ENCODE results near the gene CAMSAP2. TPM values are rescaled to one million over a fixed set of nuclear protein-coding genes. Genes with fewer than 3 reads are reported as not detected.

CAMSAP2 gene
- total RNA-seq, 1 experiment from 2014 or later: 23.4 TPM

DNA sequence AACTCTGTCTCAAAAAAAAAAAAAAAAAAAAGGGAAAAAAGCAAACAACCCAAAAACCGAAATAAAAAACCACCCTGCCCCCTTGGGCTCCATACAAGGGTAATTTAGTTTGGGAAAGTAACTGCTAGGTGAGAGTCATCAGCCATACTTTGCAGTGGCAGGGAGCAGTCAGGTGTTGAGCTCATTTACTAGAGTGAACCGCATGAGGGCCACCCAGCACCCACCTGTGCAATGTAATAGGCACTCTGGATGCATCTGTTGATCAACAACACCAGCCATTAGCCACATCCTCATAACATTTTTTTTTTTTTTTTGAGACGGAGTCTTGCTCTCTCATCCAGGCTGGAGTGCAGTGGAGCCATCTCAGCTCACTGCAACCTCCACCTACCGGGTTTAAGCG is 165.1 kb downstream of the CAMSAP2 start:
- Histone ChIP-seq H3K9me3 (no peaks in the 10 kb centered on the region), H3K27me3 (replicated peaks; ENCODE audit: control insufficient read depth, insufficient read depth, low read length) (no peaks in the 10 kb centered on the region), H3K4me1 (peaks cover 14% of the 10 kb centered on the region), H3K4me3 (ENCODE audit: low read depth, low read length) (no peak overlapping the region), H3K36me3 (ENCODE audit: control insufficient read depth, insufficient read depth, low read length) (peaks cover 26% of the 10 kb centered on the region)
- no TSS peak for BruUV-seq (replicated peaks)
- no peak overlapping the region for H3K4me3 Mint-ChIP-seq (ENCODE audit: unreplicated experiment)
- no peaks in the 10 kb centered on the region for H3K27me3 Mint-ChIP-seq (ENCODE audit: insufficient read depth, unreplicated experiment)
- H3K27ac Mint-ChIP-seq (ENCODE audit: unreplicated experiment): no peak overlapping the region
- peaks cover 97% of the 10 kb centered on the region for H3K36me3 Mint-ChIP-seq (ENCODE audit: insufficient read depth, unreplicated experiment)
- H3K9me3 Mint-ChIP-seq (ENCODE audit: unreplicated experiment): no peaks in the 10 kb centered on the region
- intact Hi-C loops (cut with micrococcal nuclease; ENCODE audit: unreplicated experiment): no loop called here
- DNase-seq: no peak
- TF ChIP-seq, protein P1, sequence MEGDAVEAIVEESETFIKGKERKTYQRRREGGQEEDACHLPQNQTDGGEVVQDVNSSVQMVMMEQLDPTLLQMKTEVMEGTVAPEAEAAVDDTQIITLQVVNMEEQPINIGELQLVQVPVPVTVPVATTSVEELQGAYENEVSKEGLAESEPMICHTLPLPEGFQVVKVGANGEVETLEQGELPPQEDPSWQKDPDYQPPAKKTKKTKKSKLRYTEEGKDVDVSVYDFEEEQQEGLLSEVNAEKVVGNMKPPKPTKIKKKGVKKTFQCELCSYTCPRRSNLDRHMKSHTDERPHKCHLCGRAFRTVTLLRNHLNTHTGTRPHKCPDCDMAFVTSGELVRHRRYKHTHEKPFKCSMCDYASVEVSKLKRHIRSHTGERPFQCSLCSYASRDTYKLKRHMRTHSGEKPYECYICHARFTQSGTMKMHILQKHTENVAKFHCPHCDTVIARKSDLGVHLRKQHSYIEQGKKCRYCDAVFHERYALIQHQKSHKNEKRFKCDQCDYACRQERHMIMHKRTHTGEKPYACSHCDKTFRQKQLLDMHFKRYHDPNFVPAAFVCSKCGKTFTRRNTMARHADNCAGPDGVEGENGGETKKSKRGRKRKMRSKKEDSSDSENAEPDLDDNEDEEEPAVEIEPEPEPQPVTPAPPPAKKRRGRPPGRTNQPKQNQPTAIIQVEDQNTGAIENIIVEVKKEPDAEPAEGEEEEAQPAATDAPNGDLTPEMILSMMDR (IDR thresholded peaks at IDR 0.05; ENCODE audit: insufficient read depth in 1 of 2, low read depth in 1 of 2, low read length in 1 of 2, severe bottlenecking in 1 of 2, unreplicated experiment in 1 of 2): no peak
- ChIA-PET CTCF (no interaction called here), POLR2A (interaction anchor here (0.7 to 1.0 kb wide), 2 partner anchors 8 to 24 kb away, joined by 3 to 4 read pairs; no protein-coding TSS in a partner anchor)
- H3K4me1 Mint-ChIP-seq (ENCODE audit: low read depth, unreplicated experiment): peaks cover 34% of the 10 kb centered on the region

DNA sequence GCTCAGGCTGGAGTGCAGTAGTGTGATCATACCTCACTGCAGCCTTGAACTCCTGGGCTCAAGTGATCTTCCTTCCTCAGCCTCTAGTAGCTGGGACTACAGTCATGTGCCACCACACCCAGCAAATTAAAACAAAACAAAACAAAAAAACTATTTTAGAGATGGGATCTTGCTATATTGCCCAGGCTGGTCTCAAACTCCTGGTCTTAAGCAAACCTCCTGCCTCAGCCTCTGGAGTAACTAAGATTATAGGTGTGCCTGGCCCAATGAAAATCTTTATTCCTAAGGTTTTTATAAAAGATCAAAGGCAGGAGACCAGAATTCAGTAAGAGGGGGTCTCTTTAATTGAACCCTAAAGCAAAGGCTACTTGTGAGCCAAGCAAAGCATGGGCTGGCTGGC is 166.1 kb downstream of the CAMSAP2 start:
- H3K4me1 ChIP-seq: peaks cover 4% of the 10 kb centered on the region; the same call in 1 of the 2 replicates
- ChIA-PET CTCF (interaction anchor here (1.1 kb wide), 1 partner anchor 68 kb away, joined by 3 read pairs; no protein-coding TSS in a partner anchor), POLR2A (interaction anchor here (0.7 to 1.4 kb wide), 5 partner anchors 8 to 25 kb away, joined by 3 to 14 read pairs (median 4); partner anchors contain the start of gene INAVA)
- intact Hi-C loops (cut with micrococcal nuclease; ENCODE audit: unreplicated experiment): no loop called here
- peaks cover 22% of the 10 kb centered on the region for H3K36me3 ChIP-seq (ENCODE audit: control insufficient read depth, insufficient read depth, low read length)
- H3K9me3 ChIP-seq: no peaks in the 10 kb centered on the region
- H3K27me3 Mint-ChIP-seq (ENCODE audit: insufficient read depth, unreplicated experiment): no peaks in the 10 kb centered on the region
- no peak for DNase-seq
- H3K4me3 Mint-ChIP-seq (ENCODE audit: unreplicated experiment): no peak overlapping the region
- H3K4me3 ChIP-seq (ENCODE audit: low read depth, low read length): no peak overlapping the region
- TSS peak; percentile 2 for BruUV-seq (replicated peaks)
- H3K9me3 Mint-ChIP-seq (ENCODE audit: unreplicated experiment): no peaks in the 10 kb centered on the region
- H3K27ac Mint-ChIP-seq (ENCODE audit: unreplicated experiment): peak overlapping the region; percentile 50
- TF ChIP-seq, protein P1 (IDR thresholded peaks at IDR 0.05; ENCODE audit: insufficient read depth in 1 of 2, low read depth in 1 of 2, low read length in 1 of 2, severe bottlenecking in 1 of 2, unreplicated experiment in 1 of 2): no peak
- H3K27me3 ChIP-seq (replicated peaks; ENCODE audit: control insufficient read depth, insufficient read depth, low read length): no peaks in the 10 kb centered on the region
- H3K36me3 Mint-ChIP-seq (ENCODE audit: insufficient read depth, unreplicated experiment): peaks cover 97% of the 10 kb centered on the region
- peaks cover 29% of the 10 kb centered on the region for H3K4me1 Mint-ChIP-seq (ENCODE audit: low read depth, unreplicated experiment)

DNA sequence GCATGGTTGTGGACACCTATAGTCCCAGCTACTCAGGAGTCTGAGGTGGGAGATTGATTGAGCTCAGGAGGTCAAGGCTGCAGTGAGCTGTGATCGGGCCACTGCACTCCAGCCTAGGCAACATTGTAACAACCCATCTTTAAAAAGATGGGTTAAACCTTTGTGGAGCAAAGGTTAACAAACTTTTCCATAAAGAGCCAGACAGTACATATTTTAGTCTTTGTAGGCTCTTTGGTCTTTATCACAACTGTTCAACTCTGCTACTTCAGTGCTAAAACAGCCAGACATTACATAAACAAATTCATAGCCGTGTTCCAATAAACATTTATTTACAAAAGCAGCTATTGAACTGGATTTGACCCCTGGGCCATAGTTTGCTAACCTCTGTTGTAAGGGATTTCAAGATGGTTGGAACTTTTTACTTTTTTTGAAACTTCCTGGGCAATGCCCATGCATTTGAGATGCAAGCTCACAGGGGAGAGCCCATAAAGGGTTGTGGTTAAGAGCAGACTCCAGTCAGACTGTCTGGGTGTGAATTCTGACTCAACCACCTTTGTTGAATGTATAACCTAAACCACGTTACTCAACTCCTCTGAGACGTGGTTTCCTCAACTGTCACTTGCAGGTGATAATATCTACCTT is 166.8 kb downstream of the CAMSAP2 start:
- DNase-seq: no peak
- BruUV-seq (replicated peaks): no TSS peak
- CTCF ChIA-PET: no interaction called here

More for the DNA sequence above, 166.8 kb downstream of the CAMSAP2 start:
- peaks cover 27% of the 10 kb centered on the region for H3K4me1 Mint-ChIP-seq (ENCODE audit: low read depth, unreplicated experiment)
- no peak overlapping the region for H3K4me3 Mint-ChIP-seq (ENCODE audit: unreplicated experiment)
- TF ChIP-seq, protein P1 (IDR thresholded peaks at IDR 0.05; ENCODE audit: insufficient read depth in 1 of 2, low read depth in 1 of 2, low read length in 1 of 2, severe bottlenecking in 1 of 2, unreplicated experiment in 1 of 2): no peak
- intact Hi-C loops (cut with micrococcal nuclease; ENCODE audit: unreplicated experiment): no loop called here
- H3K9me3 ChIP-seq: no peaks in the 10 kb centered on the region
- H3K27me3 ChIP-seq (replicated peaks; ENCODE audit: control insufficient read depth, insufficient read depth, low read length): no peaks in the 10 kb centered on the region
- POLR2A ChIA-PET: interaction anchor here (0.9 to 1.4 kb wide), 3 partner anchors 9 to 15 kb away, joined by 3 to 14 read pairs (median 7); partner anchors contain the start of gene INAVA
- H3K4me1 ChIP-seq: peaks cover 3% of the 10 kb centered on the region; the same call in 1 of the 2 replicates
- peaks cover 97% of the 10 kb centered on the region for H3K36me3 Mint-ChIP-seq (ENCODE audit: insufficient read depth, unreplicated experiment)
- no peak overlapping the region for H3K4me3 ChIP-seq (ENCODE audit: low read depth, low read length)
- H3K27ac Mint-ChIP-seq (ENCODE audit: unreplicated experiment): peak overlapping the region; percentile 50
- H3K9me3 Mint-ChIP-seq (ENCODE audit: unreplicated experiment): no peaks in the 10 kb centered on the region
- peaks cover 18% of the 10 kb centered on the region for H3K36me3 ChIP-seq (ENCODE audit: control insufficient read depth, insufficient read depth, low read length)
- no peaks in the 10 kb centered on the region for H3K27me3 Mint-ChIP-seq (ENCODE audit: insufficient read depth, unreplicated experiment)
